OCI-LY3 (cell line): ENCODE measurements around the gene CALD1.

Source experiments
- EZH2phosphoT487 ChIP-seq: fragments of 200-600 bp; shearing (Covaris generic); IDR thresholded peaks from 2 replicates; pipeline ENCODE4 v1.6.1; 2018; ENCODE audit warnings: antibody characterized with exemption, mixed run types, low read depth
- TF ChIP-seq, protein P1 (sequence below): fragments of 200-600, 300-600 bp; sonication (generic); IDR thresholded peaks from 2 replicates; pipeline ENCODE4 v1.5.1; 2014; ENCODE audit warnings: antibody characterized with exemption, low read length, low read depth

DNA sequence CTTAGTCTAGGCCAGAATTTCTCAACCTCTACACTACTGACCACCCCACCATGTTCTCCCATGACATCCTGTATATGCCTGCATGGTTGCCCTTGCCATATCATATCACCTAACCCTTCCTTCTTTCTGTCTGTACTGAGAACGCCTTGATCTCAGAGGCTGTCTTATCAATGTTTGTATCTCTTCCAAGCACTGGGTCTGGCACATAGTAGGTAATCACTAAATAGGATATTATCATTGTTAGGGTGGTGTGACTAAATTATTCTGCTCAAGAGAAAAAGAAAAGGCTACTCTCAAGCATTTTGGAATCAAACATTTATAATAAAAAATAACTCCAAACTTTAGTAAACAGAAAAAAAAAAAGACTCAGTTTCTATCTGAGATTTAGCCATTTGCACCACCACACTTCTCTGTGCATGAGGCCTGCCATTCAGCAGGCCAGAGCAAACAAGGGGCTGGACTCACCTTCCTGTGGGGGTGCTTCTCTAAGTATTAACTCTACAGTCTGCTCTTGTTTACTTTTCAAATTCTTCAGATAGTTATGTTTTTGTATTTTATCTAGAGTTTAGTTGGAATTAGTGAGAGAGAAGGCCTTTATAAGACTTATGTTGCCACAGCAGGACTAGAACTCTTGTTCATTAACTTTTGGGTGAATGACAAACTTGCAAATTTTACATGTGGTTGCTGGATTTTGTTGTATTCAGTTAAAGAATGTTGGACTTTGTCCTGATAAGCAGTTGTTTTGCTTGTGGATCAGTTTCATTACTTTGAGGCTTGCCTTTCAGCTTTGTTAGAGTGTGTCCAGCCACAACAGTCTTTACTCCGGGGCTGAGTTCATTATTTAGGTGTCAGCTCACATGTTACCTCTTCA lies 212.3 kb downstream of the CALD1 start:
- TF ChIP-seq, protein P1, sequence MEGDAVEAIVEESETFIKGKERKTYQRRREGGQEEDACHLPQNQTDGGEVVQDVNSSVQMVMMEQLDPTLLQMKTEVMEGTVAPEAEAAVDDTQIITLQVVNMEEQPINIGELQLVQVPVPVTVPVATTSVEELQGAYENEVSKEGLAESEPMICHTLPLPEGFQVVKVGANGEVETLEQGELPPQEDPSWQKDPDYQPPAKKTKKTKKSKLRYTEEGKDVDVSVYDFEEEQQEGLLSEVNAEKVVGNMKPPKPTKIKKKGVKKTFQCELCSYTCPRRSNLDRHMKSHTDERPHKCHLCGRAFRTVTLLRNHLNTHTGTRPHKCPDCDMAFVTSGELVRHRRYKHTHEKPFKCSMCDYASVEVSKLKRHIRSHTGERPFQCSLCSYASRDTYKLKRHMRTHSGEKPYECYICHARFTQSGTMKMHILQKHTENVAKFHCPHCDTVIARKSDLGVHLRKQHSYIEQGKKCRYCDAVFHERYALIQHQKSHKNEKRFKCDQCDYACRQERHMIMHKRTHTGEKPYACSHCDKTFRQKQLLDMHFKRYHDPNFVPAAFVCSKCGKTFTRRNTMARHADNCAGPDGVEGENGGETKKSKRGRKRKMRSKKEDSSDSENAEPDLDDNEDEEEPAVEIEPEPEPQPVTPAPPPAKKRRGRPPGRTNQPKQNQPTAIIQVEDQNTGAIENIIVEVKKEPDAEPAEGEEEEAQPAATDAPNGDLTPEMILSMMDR: no peak
- no peak for TF ChIP-seq EZH2phosphoT487
